ENCODE results near the gene ASXL2. TPM values are rescaled to one million over a fixed set of nuclear protein-coding genes. Genes with fewer than 3 reads are reported as not detected.

Gene ASXL2
- total and polyA plus RNA-seq, 9 donors, result 8.0 to 14.9 (median 12.1) TPM

DNA sequence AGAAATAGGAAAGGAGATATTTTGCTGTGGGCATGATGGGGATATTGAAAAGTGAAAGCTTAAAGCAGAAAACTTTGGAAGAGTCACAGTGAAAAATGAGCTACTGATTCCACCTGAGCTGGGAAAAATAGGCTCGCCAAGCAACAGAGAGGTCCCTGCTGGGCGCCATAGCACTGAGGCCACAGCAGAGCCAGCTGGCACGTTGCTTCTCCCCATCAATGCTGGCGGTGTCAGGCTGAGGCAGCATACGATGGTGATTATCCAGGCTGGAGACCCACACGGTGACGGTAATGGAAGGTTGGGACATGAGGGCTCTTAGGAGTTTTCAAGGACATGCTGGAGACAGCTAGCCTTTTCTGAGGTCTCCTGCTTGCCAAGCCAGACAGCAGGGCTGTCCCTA is 179.1 kb downstream of the ASXL2 start:
- Histone ChIP-seq H3K9me3 (replicated peaks; ENCODE audit: control insufficient read depth, low read depth, low read length) (no peaks in the 10 kb centered on the region), H3K4me1 (ENCODE audit: control insufficient read depth, insufficient read depth, low read length) (peaks cover 6% of the 10 kb centered on the region), H3K27me3 (ENCODE audit: control insufficient read depth, insufficient read depth, low read length) (peaks cover 8% of the 10 kb centered on the region), H3K4me3 (ENCODE audit: low read length) (no peak overlapping the region), H3K27ac (ENCODE audit: low read length) (no peak overlapping the region), H3K36me3 (ENCODE audit: control insufficient read depth, insufficient read depth, low read length) (no peaks in the 10 kb centered on the region)
- WGBS (ENCODE audit: insufficient coverage), result 69% methylated on average over 6 of the region's 7 CpGs
- no peak for DNase-seq

DNA sequence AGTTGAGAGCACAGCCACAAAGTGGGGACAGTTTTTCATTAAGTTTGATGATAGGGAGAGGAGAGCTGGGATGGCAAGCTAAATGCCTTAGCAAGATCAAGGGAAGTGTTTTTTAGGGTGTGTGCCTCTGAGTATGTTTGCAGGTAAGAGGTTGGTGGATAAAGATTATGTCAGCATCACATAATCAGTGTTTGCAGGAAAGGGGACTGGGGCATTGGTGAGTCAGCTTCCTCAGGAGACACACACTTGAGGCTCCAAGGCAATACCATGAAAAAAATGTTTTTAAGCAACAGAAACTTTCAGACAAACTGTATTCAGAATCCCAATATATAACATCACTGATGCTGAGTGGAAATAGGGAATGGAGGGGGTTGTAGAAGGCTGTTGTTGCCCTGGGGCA is 179.5 kb downstream of the ASXL2 start:
- H3K36me3 ChIP-seq (ENCODE audit: control insufficient read depth, insufficient read depth, low read length), result no peaks in the 10 kb centered on the region
- no peak overlapping the region for H3K4me3 ChIP-seq (ENCODE audit: low read length)
- no peak for DNase-seq

DNA sequence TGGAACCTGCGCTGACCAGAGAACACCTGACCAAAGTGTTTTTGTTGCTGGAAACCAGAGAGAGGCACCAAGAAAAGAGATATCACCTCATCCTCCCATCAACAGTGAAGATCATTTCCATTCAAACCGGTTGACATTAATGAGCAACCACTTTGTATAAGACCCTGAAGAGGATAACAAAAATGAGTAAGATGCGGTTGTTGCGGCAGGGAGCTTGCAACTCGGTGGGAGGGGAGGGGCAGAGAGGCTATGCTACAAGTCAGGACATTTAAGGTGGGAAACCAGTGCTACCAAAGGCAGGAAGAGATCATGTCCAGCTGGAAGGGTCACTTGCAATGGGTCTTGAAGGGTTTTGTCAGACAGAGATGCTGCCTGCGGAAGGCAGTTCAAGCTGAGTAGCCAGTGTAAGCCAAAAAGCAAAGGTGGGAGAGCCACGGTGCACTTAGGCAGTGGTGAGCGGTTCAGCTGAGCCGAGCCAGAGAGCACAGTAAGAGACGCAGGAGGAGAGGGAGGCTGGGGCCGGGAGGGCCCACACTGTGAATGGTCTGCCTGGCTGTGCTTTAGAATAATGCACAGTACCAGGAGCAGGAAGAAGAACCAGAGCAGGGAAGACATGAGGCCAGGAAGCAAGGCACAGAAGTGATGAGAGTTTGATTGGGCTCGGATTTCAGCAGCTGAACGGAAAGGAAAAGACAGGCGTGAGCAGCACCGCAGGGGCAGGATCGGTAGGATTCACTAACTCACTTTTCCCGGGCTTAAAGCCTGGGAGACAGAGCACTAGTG is 180.5 kb downstream of the ASXL2 start:
- Histone ChIP-seq H3K4me3 (ENCODE audit: low read length) (no peak overlapping the region), H3K9me3 (replicated peaks; ENCODE audit: control insufficient read depth, low read depth, low read length) (no peaks in the 10 kb centered on the region), H3K4me1 (ENCODE audit: control insufficient read depth, insufficient read depth, low read length) (peaks cover 6% of the 10 kb centered on the region), H3K36me3 (ENCODE audit: control insufficient read depth, insufficient read depth, low read length) (no peaks in the 10 kb centered on the region), H3K27me3 (ENCODE audit: control insufficient read depth, insufficient read depth, low read length) (peaks cover 8% of the 10 kb centered on the region), H3K27ac (ENCODE audit: low read length) (no peak overlapping the region)
- peak; percentile 52 for DNase-seq
- 19% methylated on average over 16 of the region's 17 CpGs for WGBS (ENCODE audit: insufficient coverage)

More for the DNA sequence above, 179.5 kb downstream of the ASXL2 start:
- Histone ChIP-seq H3K27me3 (ENCODE audit: control insufficient read depth, insufficient read depth, low read length) (peaks cover 8% of the 10 kb centered on the region), H3K9me3 (replicated peaks; ENCODE audit: control insufficient read depth, low read depth, low read length) (no peaks in the 10 kb centered on the region), H3K27ac (ENCODE audit: low read length) (no peak overlapping the region), H3K4me1 (ENCODE audit: control insufficient read depth, insufficient read depth, low read length) (peaks cover 6% of the 10 kb centered on the region)

DNA sequence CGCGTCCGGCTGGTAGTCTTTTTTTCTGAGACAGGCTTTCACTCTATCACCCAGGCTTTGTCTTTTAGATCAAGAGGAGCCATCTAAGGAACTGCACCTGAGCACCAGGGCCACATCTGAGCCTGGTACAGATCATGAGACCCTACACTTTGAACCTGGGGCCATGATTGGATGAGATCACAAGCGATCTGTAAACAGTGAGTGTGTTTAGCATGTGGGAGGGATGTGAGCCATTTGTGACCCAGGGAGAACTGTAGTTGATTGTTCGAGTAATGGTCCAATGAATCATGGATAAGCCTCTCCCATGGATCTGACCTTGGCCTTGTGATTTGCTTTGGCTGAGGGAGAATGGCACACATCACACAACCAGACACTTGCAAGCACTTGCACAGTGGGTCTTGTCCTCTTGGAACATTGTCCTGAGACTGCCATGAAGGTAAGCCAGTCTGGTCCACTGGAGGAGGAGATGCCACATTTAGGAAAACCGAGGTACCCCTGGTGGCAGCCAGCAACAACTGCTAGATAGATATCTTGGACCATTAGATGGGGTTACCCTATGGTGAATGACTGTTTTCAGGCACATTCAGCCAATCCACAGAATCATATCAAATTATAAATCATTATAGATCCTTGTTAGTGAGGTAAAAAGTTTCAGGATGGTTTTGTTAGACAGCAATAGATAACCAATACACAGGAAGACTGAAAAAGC is 185.4 kb downstream of the ASXL2 start:
- no peaks in the 10 kb centered on the region for H3K36me3 ChIP-seq (ENCODE audit: control insufficient read depth, insufficient read depth, low read length)
- no peak overlapping the region for H3K27ac ChIP-seq (ENCODE audit: low read length)
- H3K4me1 ChIP-seq (ENCODE audit: control insufficient read depth, insufficient read depth, low read length), result peaks cover 3% of the 10 kb centered on the region
- H3K9me3 ChIP-seq (replicated peaks; ENCODE audit: control insufficient read depth, low read depth, low read length), result no peaks in the 10 kb centered on the region
- H3K27me3 ChIP-seq (ENCODE audit: control insufficient read depth, insufficient read depth, low read length), result peaks cover under 1% of the 10 kb centered on the region
- no peak overlapping the region for H3K4me3 ChIP-seq (ENCODE audit: low read length)
- WGBS (ENCODE audit: insufficient coverage), result 98% methylated on average over 5 of the region's 6 CpGs
- no peak for DNase-seq

- no peak for DNase-seq
- H3K4me1 ChIP-seq (ENCODE audit: control insufficient read depth, insufficient read depth, low read length), result no peaks in the 10 kb centered on the region
- H3K27ac ChIP-seq (ENCODE audit: low read length), result no peak overlapping the region
- no peaks in the 10 kb centered on the region for H3K27me3 ChIP-seq (ENCODE audit: control insufficient read depth, insufficient read depth, low read length)
- H3K4me3 ChIP-seq (ENCODE audit: low read length), result no peak overlapping the region
- no peaks in the 10 kb centered on the region for H3K36me3 ChIP-seq (ENCODE audit: control insufficient read depth, insufficient read depth, low read length)
- WGBS (ENCODE audit: insufficient coverage), result no CpG with 5 or more reads among the region's 4 CpGs
- no peaks in the 10 kb centered on the region for H3K9me3 ChIP-seq (replicated peaks; ENCODE audit: control insufficient read depth, low read depth, low read length)
These were observed 186.1 kb downstream of the ASXL2 start for GRCh38 chr2:25692143-25692542.

GRCh38 chr2:25690058-25690457 is 188.2 kb downstream of the ASXL2 start:
- Histone ChIP-seq H3K36me3 (ENCODE audit: control insufficient read depth, insufficient read depth, low read length) (no peaks in the 10 kb centered on the region), H3K27me3 (ENCODE audit: control insufficient read depth, insufficient read depth, low read length) (no peaks in the 10 kb centered on the region), H3K9me3 (replicated peaks; ENCODE audit: control insufficient read depth, low read depth, low read length) (no peaks in the 10 kb centered on the region), H3K27ac (ENCODE audit: low read length) (no peak overlapping the region), H3K4me1 (ENCODE audit: control insufficient read depth, insufficient read depth, low read length) (no peaks in the 10 kb centered on the region), H3K4me3 (ENCODE audit: low read length) (no peak overlapping the region)
- peak; percentile 23 for DNase-seq
- no CpG with 5 or more reads among the region's 1 CpG for WGBS (ENCODE audit: insufficient coverage)

DNA sequence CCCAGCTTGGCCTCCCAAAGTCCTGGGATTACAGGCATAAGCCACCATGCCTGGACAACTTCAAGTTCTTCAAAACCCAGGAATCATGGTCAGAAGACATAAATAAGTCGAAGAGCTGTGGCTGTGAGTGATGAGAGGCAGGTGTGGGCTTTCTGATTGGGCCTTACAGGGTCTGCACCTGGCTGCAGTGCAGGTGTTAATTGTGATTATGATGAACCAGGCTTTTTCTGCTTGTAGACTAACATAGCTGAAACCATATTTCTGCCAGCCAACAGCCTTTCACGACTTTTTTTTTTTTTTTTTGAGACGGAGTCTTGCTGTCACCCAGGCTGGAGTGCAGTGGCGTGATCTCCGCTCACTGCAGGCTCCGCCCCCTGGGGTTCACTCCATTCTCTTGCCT is 190.1 kb downstream of the ASXL2 start:
- H3K4me3 ChIP-seq (ENCODE audit: low read length), result no peak overlapping the region
- H3K4me1 ChIP-seq (ENCODE audit: control insufficient read depth, insufficient read depth, low read length), result no peaks in the 10 kb centered on the region
- H3K27ac ChIP-seq (ENCODE audit: low read length), result no peak overlapping the region
- WGBS (ENCODE audit: insufficient coverage), result no CpG with 5 or more reads among the region's 6 CpGs
- no peaks in the 10 kb centered on the region for H3K9me3 ChIP-seq (replicated peaks; ENCODE audit: control insufficient read depth, low read depth, low read length)
- no peak for DNase-seq
- no peaks in the 10 kb centered on the region for H3K36me3 ChIP-seq (ENCODE audit: control insufficient read depth, insufficient read depth, low read length)
- no peaks in the 10 kb centered on the region for H3K27me3 ChIP-seq (ENCODE audit: control insufficient read depth, insufficient read depth, low read length)

DNA sequence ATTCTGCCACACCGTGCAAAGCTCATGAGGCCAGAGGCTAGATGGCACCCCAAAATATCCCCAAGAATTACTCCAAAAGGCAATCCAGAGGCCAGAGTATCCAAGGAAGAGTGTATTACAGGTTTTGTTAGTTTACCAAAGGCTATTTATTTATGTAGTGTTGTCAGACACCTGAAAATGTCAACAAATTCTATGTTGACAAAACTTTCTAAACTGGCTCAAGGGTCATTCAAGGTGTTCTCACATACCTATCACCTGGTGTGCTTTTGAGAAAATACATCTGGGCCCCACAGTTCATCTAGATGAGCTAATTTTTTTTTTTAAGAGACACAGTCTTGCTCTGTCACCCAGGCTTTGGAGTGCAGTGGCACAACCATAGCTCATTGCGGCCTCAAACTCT is 192.5 kb downstream of the ASXL2 start:
- Histone ChIP-seq H3K36me3 (ENCODE audit: control insufficient read depth, insufficient read depth, low read length) (no peaks in the 10 kb centered on the region), H3K9me3 (replicated peaks; ENCODE audit: control insufficient read depth, low read depth, low read length) (no peaks in the 10 kb centered on the region), H3K4me3 (ENCODE audit: low read length) (no peak overlapping the region), H3K4me1 (ENCODE audit: control insufficient read depth, insufficient read depth, low read length) (no peaks in the 10 kb centered on the region), H3K27me3 (ENCODE audit: control insufficient read depth, insufficient read depth, low read length) (no peaks in the 10 kb centered on the region), H3K27ac (ENCODE audit: low read length) (no peak overlapping the region)
- no peak for DNase-seq
- no CpG with 5 or more reads among the region's 2 CpGs for WGBS (ENCODE audit: insufficient coverage)

- H3K27me3 ChIP-seq (ENCODE audit: control insufficient read depth, insufficient read depth, low read length), result no peaks in the 10 kb centered on the region
- H3K36me3 ChIP-seq (ENCODE audit: control insufficient read depth, insufficient read depth, low read length), result no peaks in the 10 kb centered on the region
- 79% methylated on average over 8 of the region's 20 CpGs for WGBS (ENCODE audit: insufficient coverage)
- no peak overlapping the region for H3K27ac ChIP-seq (ENCODE audit: low read length)
- H3K9me3 ChIP-seq (replicated peaks; ENCODE audit: control insufficient read depth, low read depth, low read length), result no peaks in the 10 kb centered on the region
- no peak for DNase-seq
- H3K4me1 ChIP-seq (ENCODE audit: control insufficient read depth, insufficient read depth, low read length), result no peaks in the 10 kb centered on the region
- H3K4me3 ChIP-seq (ENCODE audit: low read length), result no peak overlapping the region
These were observed 193.5 kb downstream of the ASXL2 start for GRCh38 chr2:25684577-25685473.

Data from muscle of leg (tissue), 11 donors.